BLaER1 (cell line): ENCODE measurements around the gene ASPA.
"Not testable (repeated sequence)": the region's sequence is repeated elsewhere in the genome, so short reads cannot be mapped to it uniquely, and the experiment has no call there.

Experiments
- H3K27ac ChIP-seq: shearing (Covaris generic); formaldehyde crosslinking; 2 replicates; pipeline ENCODE4 v1.8.1; 2022
- H3K27me3 ChIP-seq: shearing (Covaris generic); formaldehyde crosslinking; 2 replicates; pipeline ENCODE4 v1.8.1; 2022
- H3K36me3 ChIP-seq: shearing (Covaris generic); formaldehyde crosslinking; 2 replicates; pipeline ENCODE4 v1.8.1; 2022
- H3K4me1 ChIP-seq: shearing (Covaris generic); formaldehyde crosslinking; 2 replicates; pipeline ENCODE4 v1.8.1; 2022
- H3K4me2 ChIP-seq: shearing (Covaris generic); formaldehyde crosslinking; 2 replicates; pipeline ENCODE4 v1.8.1; 2022
- H3K4me3 ChIP-seq: shearing (Covaris generic); formaldehyde crosslinking; 2 replicates; pipeline ENCODE4 v1.8.1; 2022
- H3K9ac ChIP-seq: shearing (Covaris generic); formaldehyde crosslinking; 2 replicates; pipeline ENCODE4 v1.8.1; 2022
- H3K9me3 ChIP-seq: shearing (Covaris generic); formaldehyde crosslinking; 2 replicates; pipeline ENCODE4 v1.8.1; 2022
- H4K20me1 ChIP-seq: shearing (Covaris generic); formaldehyde crosslinking; 2 replicates; pipeline ENCODE4 v1.8.1; 2022
- Cebpa-rat ChIP-seq: shearing (Covaris generic); IDR thresholded peaks from 2 replicates; pipeline ENCODE4 v1.8.1; 2022

The ASPA gene

GRCh38 chr17:3475812-3476610 lies at the start of gene ASPA:
ASPA (plus strand) TSS chr17:3475997; CDS start chr17:3476160, 163 bp downstream.
- H4K20me1 ChIP-seq = no peaks in the 10 kb centered on the region
- H3K4me3 ChIP-seq = no peak within 1 kb of the TSS
- no peak within 1 kb of the TSS for H3K9ac ChIP-seq
- no peaks in the 10 kb centered on the region for H3K27me3 ChIP-seq
- H3K4me1 ChIP-seq = no peaks in the 10 kb centered on the region
- TF ChIP-seq Cebpa-rat = no peak
- no peaks in the 10 kb centered on the region for H3K36me3 ChIP-seq
- H3K9me3 ChIP-seq = no peaks in the 10 kb centered on the region; the same call in 1 of the 2 replicates
- no peak within 1 kb of the TSS for H3K27ac ChIP-seq
- no peak within 1 kb of the TSS for H3K4me2 ChIP-seq

GRCh38 chr17:3433215-3433614 lies 42.6 kb upstream of the ASPA start:
- H3K27me3 ChIP-seq, H3K4me3 ChIP-seq, H3K4me2 ChIP-seq, H3K27ac ChIP-seq, H3K9me3 ChIP-seq, H4K20me1 ChIP-seq, H3K9ac ChIP-seq, H3K36me3 ChIP-seq, H3K4me1 ChIP-seq: not testable (repeated sequence)

- no peaks in the 10 kb centered on the region for H3K9me3 ChIP-seq
- TF ChIP-seq Cebpa-rat = no peak
These were observed 42.1 kb upstream of the ASPA start, which contains the start of gene OR1E2 for GRCh38 chr17:3433741-3434140. OR1E2 (minus strand) TSS chr17:3433841; CDS start chr17:3433841, 0 bp downstream.

GRCh38 chr17:3438368-3438767 lies 37.4 kb upstream of the ASPA start:
- Histone ChIP-seq H3K4me2 (no peak overlapping the region), H4K20me1 (no peaks in the 10 kb centered on the region), H3K27ac (no peak overlapping the region), H3K9ac (no peak overlapping the region), H3K36me3 (no peaks in the 10 kb centered on the region), H3K4me1 (no peaks in the 10 kb centered on the region), H3K4me3 (no peak overlapping the region), H3K27me3 (no peaks in the 10 kb centered on the region), H3K9me3 (no peaks in the 10 kb centered on the region)
- no peak for TF ChIP-seq Cebpa-rat

More at GRCh38 chr17:3433741-3434140, 42.1 kb upstream of the ASPA start, which contains the start of gene OR1E2:
- Histone ChIP-seq H3K36me3 (no peaks in the 10 kb centered on the region), H3K4me2 (no peak within 1 kb of the TSS), H3K4me3 (no peak within 1 kb of the TSS), H3K27me3 (no peaks in the 10 kb centered on the region), H3K9ac (no peak within 1 kb of the TSS), H4K20me1 (no peaks in the 10 kb centered on the region), H3K27ac (no peak within 1 kb of the TSS), H3K4me1 (no peaks in the 10 kb centered on the region)

- no peak overlapping the region for H3K4me2 ChIP-seq
- no peaks in the 10 kb centered on the region for H3K36me3 ChIP-seq
- no peak overlapping the region for H3K4me3 ChIP-seq
- H3K4me1 ChIP-seq = no peaks in the 10 kb centered on the region
- no peaks in the 10 kb centered on the region for H3K27me3 ChIP-seq
- H3K27ac ChIP-seq = no peak overlapping the region
- H3K9me3 ChIP-seq = no peaks in the 10 kb centered on the region
- TF ChIP-seq Cebpa-rat = no peak
- no peaks in the 10 kb centered on the region for H4K20me1 ChIP-seq
- H3K9ac ChIP-seq = no peak overlapping the region
These were observed 35.3 kb upstream of the ASPA start for GRCh38 chr17:3440451-3440850.

- no peaks in the 10 kb centered on the region for H3K9me3 ChIP-seq
- no peaks in the 10 kb centered on the region for H4K20me1 ChIP-seq
- no peak overlapping the region for H3K27ac ChIP-seq
- H3K9ac ChIP-seq = no peak overlapping the region
- no peak for TF ChIP-seq Cebpa-rat
- no peak overlapping the region for H3K4me3 ChIP-seq
- no peaks in the 10 kb centered on the region for H3K4me1 ChIP-seq
- H3K27me3 ChIP-seq = no peaks in the 10 kb centered on the region
- no peaks in the 10 kb centered on the region for H3K36me3 ChIP-seq
- no peak overlapping the region for H3K4me2 ChIP-seq
These were observed 28.2 kb upstream of the ASPA start for GRCh38 chr17:3447625-3448024.

GRCh38 chr17:3448059-3448665 lies 27.6 kb upstream of the ASPA start:
- Histone ChIP-seq H4K20me1 (no peaks in the 10 kb centered on the region), H3K9me3 (no peaks in the 10 kb centered on the region), H3K4me3 (no peak overlapping the region), H3K27me3 (no peaks in the 10 kb centered on the region), H3K4me2 (no peak overlapping the region), H3K4me1 (no peaks in the 10 kb centered on the region), H3K36me3 (no peaks in the 10 kb centered on the region), H3K27ac (no peak overlapping the region), H3K9ac (no peak overlapping the region)
- no peak for TF ChIP-seq Cebpa-rat

GRCh38 chr17:3466355-3466754 lies 9.4 kb upstream of the ASPA start:
- H3K4me2 ChIP-seq, H3K36me3 ChIP-seq, H3K27me3 ChIP-seq, H3K9me3 ChIP-seq, H3K4me3 ChIP-seq, H3K9ac ChIP-seq, H3K4me1 ChIP-seq, H4K20me1 ChIP-seq, H3K27ac ChIP-seq: not testable (repeated sequence)

GRCh38 chr17:3469529-3469928 lies 6.3 kb upstream of the ASPA start:
- no peak overlapping the region for H3K27ac ChIP-seq
- H3K36me3 ChIP-seq = no peaks in the 10 kb centered on the region
- no peaks in the 10 kb centered on the region for H4K20me1 ChIP-seq
- H3K9ac ChIP-seq = no peak overlapping the region
- no peaks in the 10 kb centered on the region; the same call in 1 of the 2 replicates for H3K9me3 ChIP-seq
- TF ChIP-seq Cebpa-rat = no peak
- H3K4me2 ChIP-seq = no peak overlapping the region
- no peaks in the 10 kb centered on the region for H3K4me1 ChIP-seq
- H3K4me3 ChIP-seq = no peak overlapping the region
- no peaks in the 10 kb centered on the region for H3K27me3 ChIP-seq

- no peaks in the 10 kb centered on the region for H3K27me3 ChIP-seq
These were observed 4.2 kb upstream of the ASPA start, which contains the start of gene SPATA22 for GRCh38 chr17:3471599-3471998. SPATA22 (minus strand) TSS chr17:3471819; CDS start chr17:3469325, 2,494 bp downstream.

More at GRCh38 chr17:3471599-3471998, 4.2 kb upstream of the ASPA start, which contains the start of gene SPATA22:
- no peak for TF ChIP-seq Cebpa-rat
- no peaks in the 10 kb centered on the region for H4K20me1 ChIP-seq
- H3K4me2 ChIP-seq = no peak within 1 kb of the TSS
- H3K9ac ChIP-seq = no peak within 1 kb of the TSS
- H3K4me1 ChIP-seq = no peaks in the 10 kb centered on the region
- no peaks in the 10 kb centered on the region for H3K36me3 ChIP-seq
- H3K27ac ChIP-seq = no peak within 1 kb of the TSS
- H3K4me3 ChIP-seq = no peak within 1 kb of the TSS
- no peaks in the 10 kb centered on the region; the same call in 1 of the 2 replicates for H3K9me3 ChIP-seq
